ENCODE results near the gene NEK2. TPM values are rescaled to one million over a fixed set of nuclear protein-coding genes. Genes with fewer than 3 reads are reported as not detected.
"Not testable (repeated sequence)": the region's sequence is repeated elsewhere in the genome, so short reads cannot be mapped to it uniquely, and the experiment has no call there.

Gene NEK2
- 0.52 TPM for total RNA-seq

DNA sequence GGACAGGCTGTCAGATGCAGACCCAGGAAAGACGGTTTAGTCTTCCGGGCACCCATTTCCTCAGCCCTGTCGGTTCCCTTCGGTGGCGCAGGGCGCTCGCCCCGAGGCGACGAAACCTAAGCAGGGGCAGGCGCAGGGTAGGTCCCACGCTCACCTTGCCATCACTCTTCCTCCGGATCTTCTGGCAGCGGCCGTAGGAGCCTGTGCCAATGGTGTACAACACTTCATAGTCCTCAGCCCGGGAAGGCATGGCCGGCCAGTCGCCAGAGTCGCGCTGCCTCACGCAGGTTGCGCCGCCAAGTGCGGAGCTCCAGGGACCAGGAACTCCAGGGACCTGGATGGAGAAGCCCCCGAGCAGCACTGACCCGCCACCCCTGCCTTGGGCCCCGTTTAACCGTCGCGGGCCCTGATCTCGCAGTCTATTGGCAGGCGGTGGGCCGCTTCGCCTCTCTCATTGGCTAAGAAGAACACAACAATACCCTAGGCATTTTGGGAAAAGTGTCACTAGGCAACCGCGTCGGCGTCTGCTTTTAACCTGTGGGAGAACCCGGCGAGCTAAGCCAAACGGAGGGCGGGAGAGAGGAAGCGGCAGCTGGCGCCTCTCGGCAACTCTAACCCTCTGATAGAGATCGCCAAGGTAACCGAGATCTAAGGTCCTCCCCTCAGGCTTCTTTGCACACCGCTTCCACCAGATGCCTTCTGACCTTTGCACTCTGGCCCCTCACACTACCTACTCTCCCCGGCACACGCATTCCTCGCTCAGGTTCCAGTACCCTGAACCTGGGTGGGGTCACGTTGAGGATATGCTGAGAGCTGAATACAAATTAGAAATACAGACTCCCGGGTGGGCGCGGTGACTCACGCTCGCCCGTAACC, at the start of gene NEK2:
TSS of gene NEK2 (minus strand) at position 392 of the 876 bp plus-strand sequence. CDS start at position 250, 142 bp downstream.
- peak within 1 kb of the TSS; percentile 51 for H3K4me3 ChIP-seq (ENCODE audit: low read length)
- H3K27me3 ChIP-seq (ENCODE audit: insufficient read depth, low read length): no peaks in the 10 kb centered on the region
- H3K9me3 ChIP-seq (ENCODE audit: low read depth, low read length): no peaks in the 10 kb centered on the region
- H3K4me1 ChIP-seq (ENCODE audit: insufficient read depth, low read length): peaks cover 19% of the 10 kb centered on the region

- no peaks in the 10 kb centered on the region for H3K27me3 ChIP-seq (ENCODE audit: insufficient read depth, low read length)
- no peak overlapping the region for H3K4me3 ChIP-seq (ENCODE audit: low read length)
- H3K9me3 ChIP-seq (ENCODE audit: low read depth, low read length): no peaks in the 10 kb centered on the region
- H3K4me1 ChIP-seq (ENCODE audit: insufficient read depth, low read length): no peaks in the 10 kb centered on the region
Observed at GRCh38 chr1:211724687-211725196, 49.3 kb upstream of the NEK2 start.

DNA sequence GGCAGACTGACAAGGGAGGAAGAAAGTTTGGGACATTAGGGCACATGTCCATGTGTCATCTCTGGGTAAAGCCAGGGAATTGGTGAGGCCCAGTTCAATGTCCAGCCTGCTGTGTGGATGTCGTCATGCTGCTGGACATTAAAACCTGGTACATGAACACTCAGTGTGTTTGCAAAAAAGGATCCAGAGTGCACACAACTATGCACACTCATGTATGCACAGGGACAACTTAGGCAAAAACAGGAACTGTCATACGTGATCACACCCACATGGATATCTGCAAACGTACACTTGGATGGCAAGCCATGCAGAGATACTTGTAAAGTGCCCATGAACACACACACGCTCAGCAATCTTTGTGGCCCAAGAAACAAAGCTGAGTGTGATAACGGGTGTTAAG, 47.9 kb upstream of the NEK2 start:
- H3K9me3 ChIP-seq (ENCODE audit: low read depth, low read length): no peaks in the 10 kb centered on the region
- no peaks in the 10 kb centered on the region for H3K27me3 ChIP-seq (ENCODE audit: insufficient read depth, low read length)
- H3K4me1 ChIP-seq (ENCODE audit: insufficient read depth, low read length): no peaks in the 10 kb centered on the region
- H3K4me3 ChIP-seq (ENCODE audit: low read length): no peak overlapping the region

GRCh38 chr1:211722277-211723175, 47.1 kb upstream of the NEK2 start:
- H3K4me1 ChIP-seq (ENCODE audit: insufficient read depth, low read length): no peaks in the 10 kb centered on the region
- no peaks in the 10 kb centered on the region for H3K9me3 ChIP-seq (ENCODE audit: low read depth, low read length)
- no peaks in the 10 kb centered on the region for H3K27me3 ChIP-seq (ENCODE audit: insufficient read depth, low read length)
- H3K4me3 ChIP-seq (ENCODE audit: low read length): no peak overlapping the region

- H3K4me3 ChIP-seq (ENCODE audit: low read length); H3K9me3 ChIP-seq (ENCODE audit: low read depth, low read length); H3K27me3 ChIP-seq (ENCODE audit: insufficient read depth, low read length); H3K4me1 ChIP-seq (ENCODE audit: insufficient read depth, low read length): not testable (repeated sequence)
Observed at GRCh38 chr1:211716555-211716954, 41.1 kb upstream of the NEK2 start.

- H3K4me3 ChIP-seq (ENCODE audit: low read length): no peak overlapping the region
- H3K4me1 ChIP-seq (ENCODE audit: insufficient read depth, low read length): peaks cover 4% of the 10 kb centered on the region
- no peaks in the 10 kb centered on the region for H3K9me3 ChIP-seq (ENCODE audit: low read depth, low read length)
- no peaks in the 10 kb centered on the region for H3K27me3 ChIP-seq (ENCODE audit: insufficient read depth, low read length)
Observed at GRCh38 chr1:211715971-211716370, 40.5 kb upstream of the NEK2 start.

DNA sequence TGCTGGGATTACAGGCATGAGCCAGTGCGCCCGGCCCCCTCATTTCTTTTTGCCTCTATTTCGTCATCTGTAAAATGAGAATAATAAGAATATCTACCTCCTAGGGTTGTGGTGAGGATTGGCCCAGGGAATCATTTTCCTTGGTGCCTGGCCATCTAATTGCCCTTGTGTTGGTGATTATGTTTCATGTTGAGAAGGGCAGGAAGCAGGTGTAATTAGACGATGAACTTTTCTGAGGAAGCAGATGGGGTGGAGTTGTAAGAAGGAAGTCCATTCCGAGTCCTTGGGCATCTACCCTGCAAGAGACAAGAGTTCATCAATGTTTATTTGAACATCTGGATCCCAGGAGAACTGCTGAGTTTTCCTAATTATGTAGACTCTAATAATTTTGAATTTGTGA, 38.7 kb upstream of the NEK2 start:
- Histone ChIP-seq H3K27me3 (ENCODE audit: insufficient read depth, low read length) (no peaks in the 10 kb centered on the region), H3K9me3 (ENCODE audit: low read depth, low read length) (no peaks in the 10 kb centered on the region), H3K4me1 (ENCODE audit: insufficient read depth, low read length) (peaks cover 10% of the 10 kb centered on the region), H3K4me3 (ENCODE audit: low read length) (no peak overlapping the region)

DNA sequence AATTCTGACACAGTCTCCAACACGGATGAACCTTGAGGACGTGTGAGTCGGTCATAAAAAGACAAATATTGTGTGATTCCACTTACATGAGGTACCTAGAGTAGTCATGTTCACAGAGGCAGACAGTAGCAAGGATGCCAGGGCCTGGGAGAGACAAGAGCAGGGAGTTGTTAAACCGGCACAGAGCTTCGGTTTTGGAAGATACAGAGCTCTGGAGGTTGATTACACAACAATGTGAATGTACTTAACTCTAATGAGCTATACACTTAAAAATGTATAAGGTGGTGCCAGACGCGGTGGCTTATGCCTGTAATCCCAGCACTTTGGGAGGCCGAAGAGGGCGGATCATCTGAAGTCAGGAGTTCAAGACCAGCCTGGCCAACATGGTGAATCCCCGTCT, 37.8 kb upstream of the NEK2 start:
- Histone ChIP-seq H3K9me3 (ENCODE audit: low read depth, low read length) (no peaks in the 10 kb centered on the region), H3K4me1 (ENCODE audit: insufficient read depth, low read length) (peaks cover 10% of the 10 kb centered on the region), H3K4me3 (ENCODE audit: low read length) (no peak overlapping the region), H3K27me3 (ENCODE audit: insufficient read depth, low read length) (no peaks in the 10 kb centered on the region)

GRCh38 chr1:211711315-211711705, 35.9 kb upstream of the NEK2 start:
- no peaks in the 10 kb centered on the region for H3K27me3 ChIP-seq (ENCODE audit: insufficient read depth, low read length)
- H3K9me3 ChIP-seq (ENCODE audit: low read depth, low read length): no peaks in the 10 kb centered on the region
- peaks cover 10% of the 10 kb centered on the region for H3K4me1 ChIP-seq (ENCODE audit: insufficient read depth, low read length)
- H3K4me3 ChIP-seq (ENCODE audit: low read length): no peak overlapping the region

GRCh38 chr1:211710566-211711314, 35.3 kb upstream of the NEK2 start:
- Histone ChIP-seq H3K9me3 (ENCODE audit: low read depth, low read length) (no peaks in the 10 kb centered on the region), H3K4me3 (ENCODE audit: low read length) (no peak overlapping the region), H3K27me3 (ENCODE audit: insufficient read depth, low read length) (no peaks in the 10 kb centered on the region), H3K4me1 (ENCODE audit: insufficient read depth, low read length) (peaks cover 10% of the 10 kb centered on the region)

DNA sequence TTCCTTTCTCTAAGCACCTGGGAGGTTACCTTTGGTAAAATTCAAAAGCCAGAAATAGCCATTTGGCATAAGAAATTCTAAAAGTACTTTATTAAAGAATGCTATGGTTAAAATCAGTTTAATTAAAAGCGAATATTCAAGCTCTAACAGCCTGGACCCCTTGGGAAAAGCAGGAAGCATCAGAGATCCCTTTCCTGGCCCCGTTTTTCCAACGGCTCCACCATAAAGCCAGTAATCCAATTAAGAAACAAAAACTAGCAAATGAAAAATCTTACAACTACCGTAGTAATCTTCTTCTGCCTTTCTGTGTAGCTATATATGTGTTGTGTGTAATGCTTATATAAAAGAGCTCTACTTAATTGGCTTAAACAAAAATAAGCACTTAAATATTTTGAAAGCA, 33.5 kb upstream of the NEK2 start:
- H3K4me3 ChIP-seq (ENCODE audit: low read length): no peak overlapping the region
- H3K4me1 ChIP-seq (ENCODE audit: insufficient read depth, low read length): peaks cover 10% of the 10 kb centered on the region
- H3K27me3 ChIP-seq (ENCODE audit: insufficient read depth, low read length): no peaks in the 10 kb centered on the region
- H3K9me3 ChIP-seq (ENCODE audit: low read depth, low read length): no peaks in the 10 kb centered on the region

DNA sequence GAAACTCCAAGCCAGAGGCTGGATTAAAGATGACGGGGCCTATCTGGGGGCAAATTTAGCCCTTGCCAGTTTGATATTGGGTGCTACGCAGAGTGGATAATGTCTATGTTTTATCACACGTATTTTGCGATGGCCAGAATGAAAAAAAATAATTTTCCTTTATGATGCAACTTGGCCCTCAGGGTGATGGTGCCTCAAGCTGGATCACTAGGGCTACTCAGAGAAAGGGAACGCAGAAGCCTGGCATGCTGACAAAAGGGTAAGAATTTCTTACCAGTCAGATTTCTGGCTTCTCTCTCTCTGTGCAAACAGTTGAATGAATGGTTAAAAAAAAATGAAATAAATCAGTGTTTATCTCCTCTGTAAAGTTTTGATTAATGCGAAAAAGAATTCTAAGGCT, 32.6 kb upstream of the NEK2 start:
- Histone ChIP-seq H3K4me3 (ENCODE audit: low read length) (no peak overlapping the region), H3K27me3 (ENCODE audit: insufficient read depth, low read length) (no peaks in the 10 kb centered on the region), H3K9me3 (ENCODE audit: low read depth, low read length) (no peaks in the 10 kb centered on the region), H3K4me1 (ENCODE audit: insufficient read depth, low read length) (peaks cover 10% of the 10 kb centered on the region)

DNA sequence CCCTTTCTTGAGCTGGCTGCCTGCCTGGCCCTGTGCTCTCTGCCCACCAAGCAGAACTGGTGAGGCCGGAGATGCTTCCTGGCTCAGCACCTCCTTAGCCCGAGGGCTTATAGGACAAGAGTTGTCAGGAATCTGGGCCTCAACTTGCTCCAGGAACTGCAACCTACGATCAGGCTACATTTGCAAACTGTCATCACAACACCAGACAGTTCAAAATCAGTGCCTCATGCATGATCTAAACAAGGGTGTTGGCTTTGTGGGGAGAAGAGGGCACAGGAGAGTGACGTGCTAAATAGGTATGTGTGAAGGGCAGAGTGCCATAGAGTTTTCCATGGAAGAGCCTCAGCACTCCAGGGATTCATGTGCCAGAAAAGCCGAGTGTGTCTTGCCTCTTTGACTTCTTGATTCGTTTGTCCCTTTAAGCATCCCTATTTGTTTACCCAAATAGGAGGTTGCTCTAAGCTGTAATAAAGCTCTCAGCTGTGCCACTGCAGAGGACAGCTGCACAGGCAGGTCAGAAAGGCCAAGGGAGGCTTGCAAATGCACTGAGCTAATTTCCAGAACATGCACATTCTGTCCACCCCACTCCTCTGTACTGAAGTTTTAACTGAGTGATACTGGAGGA, 30.2 kb upstream of the NEK2 start:
- H3K9me3 ChIP-seq (ENCODE audit: low read depth, low read length): no peaks in the 10 kb centered on the region
- H3K4me1 ChIP-seq (ENCODE audit: insufficient read depth, low read length): peaks cover 9% of the 10 kb centered on the region
- H3K27me3 ChIP-seq (ENCODE audit: insufficient read depth, low read length): no peaks in the 10 kb centered on the region
- H3K4me3 ChIP-seq (ENCODE audit: low read length): no peak overlapping the region

- peaks cover 6% of the 10 kb centered on the region for H3K4me1 ChIP-seq (ENCODE audit: insufficient read depth, low read length)
- no peak overlapping the region for H3K4me3 ChIP-seq (ENCODE audit: low read length)
- H3K9me3 ChIP-seq (ENCODE audit: low read depth, low read length): no peaks in the 10 kb centered on the region
- H3K27me3 ChIP-seq (ENCODE audit: insufficient read depth, low read length): no peaks in the 10 kb centered on the region
Observed at GRCh38 chr1:211704543-211704942, 29.1 kb upstream of the NEK2 start.

All from mononuclear cell (primary cell).